HCT116 (cell line): Measurements from ENCODE around the gene ABHD16B. TPM values are rescaled to one million over a fixed set of nuclear protein-coding genes. Genes with fewer than 3 reads are reported as not detected.
"Not testable (repeated sequence)": the region's sequence is repeated elsewhere in the genome, so short reads cannot be mapped to it uniquely, and the experiment has no call there.

Experiments used
- ATAC-seq: fragments of 200-7000 bp; cut with Tn5 transposase; 2 replicates; pipeline ENCODE4 v1.9.1; 2020; ENCODE audit warnings: mild to moderate bottlenecking, moderate library complexity
- BruUV-seq: library from RNA; stranded (reverse); fragments of 400-500 nt; replicated peaks from 2 replicates; lab custom pipeline; 2021; lab: Mats Ljungman, UMichigan
- CTCF ChIA-PET: fragments of 300-600 bp; sonication (Branson Sonifier 250); formaldehyde crosslinking; loops from one replicate; lab custom pipeline; 2021; ENCODE audit warnings: antibody characterized with exemption; lab: Charles Lee
- POLR2A ChIA-PET: fragments of 300-600, 350-600 bp; sonication (Branson Sonifier 250); formaldehyde crosslinking; loops from one replicate; lab custom pipeline; 2021; ENCODE audit warnings: antibody characterized with exemption; lab: Charles Lee
- RAD21 ChIA-PET, 2 experiments: fragments of 300-600 bp; sonication (Branson Sonifier 250); formaldehyde crosslinking; loops; one replicate each; lab custom pipeline; 2023; ENCODE audit warnings: low total read pairs in 2 of 2; ENCODE audit not compliant: uncharacterized antibody in 2 of 2, unreplicated experiment in 2 of 2, low non-redundant PET in 1 of 2; lab: Charles Lee
- DNase-seq: peaks from one replicate; pipeline ENCODE4 v3.0.0-alpha.2; 2010; ENCODE audit warnings: low read depth, low spot score
- H2AFZ ChIP-seq: fragments of 200-600 bp; shearing (Covaris generic), sonication (generic); 2 replicates; pipeline ENCODE4 v1.6.1; 2017; ENCODE audit warnings: low read depth, mixed run types, mixed read lengths, antibody characterized with exemption, low read length; ENCODE audit not compliant: poor library complexity, severe bottlenecking
- H3K27ac ChIP-seq: 2 replicates; pipeline ENCODE4 v1.5.1; 2012; ENCODE audit warnings: low read depth, low read length
- H3K27me3 ChIP-seq: fragments of 200-600 bp; sonication (generic); 2 replicates; pipeline ENCODE4 v1.6.1; 2016; ENCODE audit warnings: mixed run types, low read length, mixed read lengths; ENCODE audit not compliant: insufficient read depth
- H3K36me3 ChIP-seq, 2 experiments: fragments of 200-500 bp in 1 of 2; fragments of 200-600 bp in 1 of 2; sonication (Bioruptor generic) in 1 of 2; sonication (generic) in 1 of 2; 2 replicates each; pipeline versions ENCODE4 v1.5.1 to v1.6.1; 2014 to 2016; ENCODE audit warnings: low read length in 2 of 2, inconsistent platforms in 1 of 2, mixed read lengths in 1 of 2, mixed run types in 1 of 2; ENCODE audit not compliant: insufficient read depth in 2 of 2, control insufficient read depth in 1 of 2
- H3K4me1 ChIP-seq, 2 experiments: fragments of 200-600 bp in 1 of 2; sonication (generic) in 1 of 2; 2 replicates each; pipeline versions ENCODE4 v1.5.1 to v1.6.1; 2012 to 2017; ENCODE audit warnings: low read length in 2 of 2, inconsistent platforms in 1 of 2, mild to moderate bottlenecking in 1 of 2, mixed read lengths in 1 of 2, mixed run types in 1 of 2, moderate library complexity in 1 of 2; ENCODE audit not compliant: insufficient read depth in 2 of 2, control insufficient read depth in 1 of 2
- H3K4me2 ChIP-seq: fragments of 200-600 bp; sonication (generic); 2 replicates; pipeline ENCODE4 v1.6.1; 2017; ENCODE audit warnings: mixed run types, low read length, mixed read lengths
- H3K4me3 ChIP-seq, 2 experiments: fragments of 200-600 bp in 1 of 2; sonication (generic) in 1 of 2; replicated peaks in 1 of 2; 2 replicates each; pipeline ENCODE4 v1.5.1; 2011 to 2016; ENCODE audit warnings: low read length in 2 of 2, control low read depth in 1 of 2, low read depth in 1 of 2, mild to moderate bottlenecking in 1 of 2, mixed read lengths in 1 of 2, mixed run types in 1 of 2
- H3K79me2 ChIP-seq: fragments of 200-600 bp; sonication (generic); 2 replicates; pipeline ENCODE4 v1.6.1; 2017; ENCODE audit warnings: mild to moderate bottlenecking, mixed run types, low read length, moderate library complexity, mixed read lengths; ENCODE audit not compliant: insufficient read depth
- H3K9ac ChIP-seq: fragments of 200-600 bp; sonication (generic); 2 replicates; pipeline ENCODE4 v1.6.1; 2016; ENCODE audit warnings: low read length, mixed read lengths
- H3K9me2 ChIP-seq: fragments of 200-600 bp; sonication (generic), shearing (Covaris generic); 2 replicates; pipeline ENCODE4 v1.6.1; 2017; ENCODE audit warnings: mixed run types, mild to moderate bottlenecking, moderate library complexity; ENCODE audit not compliant: insufficient read depth
- H3K9me3 ChIP-seq, 2 experiments: fragments of 200-500 bp in 1 of 2; fragments of 200-600 bp in 1 of 2; sonication (Bioruptor generic) in 1 of 2; sonication (generic) in 1 of 2; 2 replicates each; pipeline ENCODE4 v1.6.1; 2014 to 2017; ENCODE audit warnings: low read length in 2 of 2, mixed read lengths in 2 of 2, inconsistent platforms in 1 of 2, low read depth in 1 of 2, mild to moderate bottlenecking in 1 of 2, mixed run types in 1 of 2, moderate library complexity in 1 of 2; ENCODE audit not compliant: control insufficient read depth in 1 of 2, insufficient read depth in 1 of 2
- H4K20me1 ChIP-seq: fragments of 200-600 bp; sonication (generic), shearing (Covaris generic); 2 replicates; pipeline ENCODE4 v1.6.1; 2017; ENCODE audit warnings: mixed run types, mild to moderate bottlenecking, moderate library complexity; ENCODE audit not compliant: insufficient read depth
- FOSL1 ChIP-seq: IDR thresholded peaks from 2 replicates; pipeline ENCODE4 v1.6.1; 2012; ENCODE audit warnings: low read depth
- intact Hi-C: fragments of 100-400 bp; cut with micrococcal nuclease; formaldehyde crosslinking; loops from 2 replicates; pipeline ENCODE4 v1.10.0; 2022
- total RNA-seq: library from RNA; stranded (reverse); gene quantifications from one replicate; pipeline ENCODE4 v1.2.1, GENCODE V29; 2021; ENCODE audit not compliant: unreplicated experiment

The ABHD16B gene
- total RNA-seq, 1 experiment from 2014 or later, result not detected

DNA sequence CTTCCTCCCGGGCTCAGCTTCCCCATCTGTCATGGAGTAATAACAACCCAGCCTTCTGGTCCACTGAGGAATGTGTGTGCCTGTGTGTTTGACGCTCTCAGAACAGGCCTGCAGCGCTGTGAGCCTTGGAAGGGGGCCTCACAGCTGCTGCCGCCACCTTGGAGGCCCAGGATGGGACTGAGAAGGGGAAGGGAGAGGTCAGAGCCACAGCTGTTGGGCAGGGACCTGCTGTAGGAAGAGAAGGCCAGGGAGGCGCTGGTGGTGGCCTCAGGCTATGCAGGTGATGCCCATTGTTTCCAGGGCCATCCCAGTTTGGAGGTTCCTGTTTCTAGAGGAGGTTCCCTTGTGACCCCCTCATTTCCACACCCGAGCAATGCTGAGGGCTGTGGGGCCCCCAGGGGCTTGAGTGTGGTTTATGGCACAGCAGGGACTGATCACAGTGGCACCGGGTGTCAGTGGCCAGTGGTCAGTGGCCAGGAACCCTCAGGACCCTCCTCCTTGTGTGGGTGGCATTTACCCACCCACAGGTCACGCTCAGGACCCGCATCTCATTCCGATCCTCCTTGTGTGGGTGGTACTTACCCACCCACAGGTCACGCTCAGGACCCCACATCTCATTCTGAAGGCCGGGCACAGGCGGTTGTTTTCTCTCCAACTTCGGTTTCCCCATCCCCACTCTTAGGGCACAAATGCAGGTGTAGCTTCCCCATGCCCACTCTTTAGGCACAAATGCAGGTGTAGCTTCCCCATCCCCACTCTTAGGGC is 17.8 kb downstream of the ABHD16B start:
- Histone ChIP-seq H3K4me3 (no peak overlapping the region), H2AFZ (no peak overlapping the region), H3K4me2 (no peak overlapping the region), H3K36me3 (peaks cover 34 to 47% of the 10 kb centered on the region in 2 experiments), H3K27ac (no peak overlapping the region), H3K9me2 (no peaks in the 10 kb centered on the region), H3K9ac (no peak overlapping the region), H3K9me3 (no peaks in the 10 kb centered on the region), H3K4me1 (no peaks in the 10 kb centered on the region), H3K27me3 (no peaks in the 10 kb centered on the region), H3K79me2 (peaks cover 88% of the 10 kb centered on the region), H4K20me1 (no peaks in the 10 kb centered on the region)
- BruUV-seq, result no TSS peak
- ChIA-PET POLR2A (no interaction called here), RAD21 (no interaction called here), CTCF (no interaction called here)
- TF ChIP-seq FOSL1, result no peak
- no peak for DNase-seq
- no peak for ATAC-seq
- intact Hi-C loops, result no loop called here

DNA sequence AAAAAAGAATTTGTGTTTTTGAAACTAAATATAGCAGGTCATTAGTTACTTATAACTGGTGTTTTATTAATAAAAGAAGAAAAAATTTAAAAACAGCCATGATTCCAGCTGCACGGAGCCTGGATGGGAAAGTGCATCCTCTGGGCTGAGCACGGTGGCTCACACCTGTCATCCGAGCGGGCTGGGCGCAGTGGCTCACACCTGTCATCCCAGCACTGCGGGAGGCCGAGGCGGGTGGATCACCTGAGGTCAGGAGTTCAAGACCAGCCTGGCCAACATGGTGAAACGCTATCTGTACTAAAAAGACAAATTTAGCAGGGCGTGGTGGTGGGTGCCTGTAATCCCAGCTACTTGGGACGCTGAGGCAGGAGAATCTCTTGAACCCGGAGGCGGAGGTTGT is 19.6 kb downstream of the ABHD16B start:
- BruUV-seq, RAD21 ChIA-PET, H2AFZ ChIP-seq, intact Hi-C loops, ATAC-seq, H3K9me2 ChIP-seq, H3K4me3 ChIP-seq, H3K9ac ChIP-seq, H3K9me3 ChIP-seq, H3K27ac ChIP-seq, CTCF ChIA-PET, H4K20me1 ChIP-seq, DNase-seq, H3K4me1 ChIP-seq, H3K27me3 ChIP-seq, H3K4me2 ChIP-seq, POLR2A ChIA-PET: not testable (repeated sequence)
- Histone ChIP-seq H3K36me3 (peaks cover 29 to 48% of the 10 kb centered on the region in 2 experiments), H3K79me2 (peaks cover 89% of the 10 kb centered on the region)
